Measurements from ENCODE around the gene SLC4A9.
"Not testable (repeated sequence)": the region's sequence is repeated elsewhere in the genome, so short reads cannot be mapped to it uniquely, and the experiment has no call there.

Gene SLC4A9

DNA sequence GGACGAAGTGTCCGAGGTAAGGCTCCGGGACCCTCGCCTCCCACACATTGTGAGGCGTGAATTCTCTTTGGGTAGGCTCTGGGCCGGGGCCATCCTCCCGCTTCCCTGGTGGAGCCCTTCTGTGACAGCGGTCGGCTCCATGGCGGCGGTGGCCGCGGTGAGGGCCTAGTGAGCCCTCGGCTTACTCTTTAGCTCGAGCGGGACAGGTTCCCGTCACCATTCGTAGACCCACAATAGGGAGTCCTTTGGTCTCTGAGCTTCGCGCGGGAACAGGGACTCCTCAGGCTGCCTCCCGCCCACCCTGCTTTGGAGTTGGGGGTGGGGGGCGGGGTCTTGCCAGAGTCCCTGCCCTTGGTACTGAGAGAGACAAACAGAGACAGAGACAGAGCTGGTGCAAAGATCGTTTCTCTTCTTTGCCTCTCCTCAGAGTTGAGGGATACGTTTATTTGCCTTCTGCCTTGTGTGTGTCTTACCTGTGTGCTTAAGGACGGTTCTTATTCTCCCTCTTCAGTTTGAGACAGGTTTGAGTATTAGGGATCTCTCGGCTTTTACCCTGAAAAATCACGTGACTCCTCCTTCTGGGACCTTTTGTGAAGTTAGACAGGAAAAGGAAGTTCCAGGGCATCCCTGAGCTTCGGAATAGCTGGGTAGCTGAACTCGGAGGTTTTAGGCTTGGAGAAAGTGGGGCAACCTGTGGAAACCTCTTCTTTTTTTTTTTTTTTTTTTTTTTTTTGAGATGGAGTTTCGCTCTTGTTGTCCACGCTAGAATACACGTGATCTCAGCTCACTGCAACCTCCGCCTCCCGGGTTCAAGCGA lies 42.5 kb downstream of the SLC4A9 start:
- peak; percentile 56 for DNase-seq

DNA sequence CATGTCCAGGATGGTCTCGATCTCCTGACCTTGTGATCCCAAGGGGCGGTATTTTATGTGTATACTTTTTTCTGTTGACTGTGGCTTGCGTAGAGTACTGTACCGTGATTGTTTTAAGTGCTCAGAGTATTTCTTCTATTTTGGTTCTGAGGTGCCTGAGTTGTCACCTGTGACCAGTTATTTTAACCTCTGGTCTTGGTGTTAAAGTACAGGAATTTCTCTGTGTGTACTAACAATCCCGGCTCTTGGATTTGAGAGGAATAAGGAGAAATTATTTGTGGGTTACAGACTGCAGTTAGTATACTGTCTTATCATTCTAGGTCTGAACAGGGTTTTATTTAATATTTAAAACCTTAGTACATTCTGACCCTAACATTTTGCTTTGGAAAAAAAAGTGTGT lies 43.6 kb downstream of the SLC4A9 start:
- no peak for DNase-seq

DNA sequence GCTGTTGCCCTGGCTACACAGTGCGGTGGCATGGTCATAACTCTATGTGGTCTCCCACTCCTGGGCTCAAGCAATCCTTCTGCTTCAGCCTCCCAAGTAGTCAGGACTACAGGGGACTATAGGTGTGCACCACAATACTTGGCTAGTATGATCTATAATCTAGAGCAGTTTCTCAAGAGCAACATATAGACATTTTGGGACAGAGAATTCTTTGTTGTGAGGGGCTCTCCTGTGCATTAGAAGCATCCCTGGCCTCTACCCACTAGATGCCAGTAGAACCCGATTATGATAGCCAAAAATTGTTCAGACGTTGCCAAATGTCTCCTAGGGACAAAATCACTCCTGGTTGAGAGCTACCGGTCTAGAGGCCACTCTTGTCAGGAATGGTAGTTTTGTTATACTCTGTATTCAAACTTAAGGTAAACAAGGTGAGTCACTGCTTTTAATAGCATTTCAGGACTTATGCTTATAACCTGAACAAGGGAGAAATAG lies 48.8 kb downstream of the SLC4A9 start:
- no peak for DNase-seq

DNA sequence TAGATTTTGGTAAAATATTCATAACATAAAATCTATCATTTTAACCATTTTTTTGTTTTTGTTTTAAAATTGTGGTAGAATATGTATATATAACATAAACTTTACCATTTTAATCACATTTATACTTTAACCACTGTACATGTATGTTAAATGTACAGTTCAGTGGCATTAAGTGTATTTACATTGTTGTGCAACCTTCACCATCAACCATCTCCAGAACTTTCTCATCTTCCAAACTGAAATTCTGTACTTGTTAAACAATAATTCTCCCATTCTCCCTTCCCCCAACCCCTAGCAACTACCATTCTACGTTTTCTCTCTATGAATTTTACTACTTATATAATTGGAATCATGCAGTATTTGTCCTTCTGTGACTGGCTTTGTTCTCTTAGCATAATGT lies 53.2 kb downstream of the SLC4A9 start:
- DNase-seq: no peak

DNA sequence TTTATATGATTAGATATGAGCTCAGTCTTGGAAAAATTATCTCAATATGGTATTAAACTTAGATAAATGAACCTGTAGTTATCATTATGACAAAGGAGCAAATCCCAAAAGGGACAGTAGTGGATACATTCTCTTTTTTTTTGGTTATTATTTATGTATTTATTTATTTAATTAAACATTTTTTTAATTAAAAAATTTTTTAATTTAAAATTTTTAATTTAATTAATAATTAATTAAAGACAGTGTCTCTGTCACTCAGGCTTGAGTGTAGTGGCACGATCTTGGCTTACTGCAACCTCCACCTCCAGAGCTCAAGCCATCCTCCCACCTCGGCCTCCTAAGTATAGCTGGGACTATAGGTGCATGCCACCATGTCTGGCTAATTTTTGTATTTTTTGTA lies 57.2 kb downstream of the SLC4A9 start:
- DNase-seq: no peak

DNA sequence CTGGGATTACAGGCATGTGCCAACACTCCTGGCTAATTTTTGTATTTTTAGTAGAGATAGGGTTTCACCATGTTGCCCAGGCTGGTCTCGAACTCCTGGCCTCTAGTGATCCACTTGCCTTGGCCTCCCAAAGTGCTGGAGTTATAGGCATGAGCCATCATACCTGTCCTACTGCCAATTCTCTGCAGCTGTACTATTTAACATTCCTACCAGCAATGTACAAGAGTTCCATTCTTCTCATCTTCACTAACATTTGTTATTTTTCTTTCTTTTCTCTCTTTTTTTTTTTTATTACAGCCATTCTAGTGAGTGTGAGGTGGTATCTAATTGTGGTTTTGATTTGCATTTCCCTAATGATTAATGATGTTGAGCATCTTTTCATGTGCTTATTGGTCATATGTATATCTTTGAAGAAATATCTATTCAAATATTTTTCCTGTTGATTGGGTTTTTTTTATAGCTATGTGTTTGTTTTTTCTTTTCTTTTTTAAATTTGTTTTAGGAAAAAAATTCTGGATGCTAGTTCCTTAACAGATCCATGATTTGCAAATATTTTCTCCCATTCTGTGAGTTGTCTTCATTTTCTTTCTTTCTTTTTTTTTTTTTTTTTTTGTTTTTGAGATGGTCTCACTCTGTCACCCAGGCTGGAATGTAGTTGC lies 59.0 kb downstream of the SLC4A9 start:
- no peak for DNase-seq

DNA sequence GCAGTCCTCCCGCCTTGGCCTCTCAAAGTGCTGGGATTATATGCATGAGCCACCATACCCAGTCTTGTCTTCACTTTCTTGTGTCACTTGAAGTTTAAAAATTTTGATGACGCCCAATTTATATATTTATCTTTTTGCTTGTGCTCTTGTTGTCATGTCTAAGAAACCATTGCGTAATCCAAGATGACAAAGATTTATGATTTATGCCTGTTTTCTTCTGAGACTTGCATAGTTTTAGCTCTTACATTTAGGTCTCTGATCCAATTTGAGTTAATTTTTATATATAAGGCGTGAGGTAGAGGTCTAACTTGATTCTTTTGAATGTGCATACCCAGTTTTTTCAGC lies 60.2 kb downstream of the SLC4A9 start:
- DNase-seq: no peak

DNA sequence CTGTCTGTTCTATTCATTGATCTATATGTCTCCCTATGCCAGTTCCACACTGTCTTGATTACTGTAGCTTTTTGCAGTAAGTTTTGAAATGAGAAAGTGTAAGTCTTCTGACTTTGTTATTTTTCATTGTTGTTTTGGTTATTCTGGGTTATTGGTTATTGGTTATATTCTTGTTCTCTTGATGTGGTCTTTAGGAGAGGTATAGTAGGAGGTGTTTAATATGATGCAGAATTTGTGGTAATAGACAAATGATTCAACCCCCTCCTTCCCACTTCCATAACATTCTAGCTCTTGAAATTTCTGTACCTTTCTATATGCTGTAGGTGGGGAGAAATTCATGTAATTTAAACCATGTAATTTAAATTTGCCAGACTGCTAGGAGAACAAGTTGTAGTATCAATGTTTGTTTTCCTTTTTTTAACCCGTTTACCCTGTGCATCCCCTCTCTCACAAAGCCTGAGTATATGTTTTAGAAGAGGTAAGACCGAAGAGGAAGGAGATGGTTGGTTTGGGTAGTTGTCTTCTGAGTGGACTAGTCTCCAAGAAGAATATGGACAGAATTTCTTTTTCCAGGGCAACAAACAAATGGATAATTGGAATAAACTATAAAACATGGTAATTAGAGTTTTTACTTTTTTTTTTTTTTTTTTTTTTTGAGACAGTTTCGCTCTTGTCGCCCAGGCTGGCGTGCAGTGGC lies 60.8 kb downstream of the SLC4A9 start:
- no peak for DNase-seq

DNA sequence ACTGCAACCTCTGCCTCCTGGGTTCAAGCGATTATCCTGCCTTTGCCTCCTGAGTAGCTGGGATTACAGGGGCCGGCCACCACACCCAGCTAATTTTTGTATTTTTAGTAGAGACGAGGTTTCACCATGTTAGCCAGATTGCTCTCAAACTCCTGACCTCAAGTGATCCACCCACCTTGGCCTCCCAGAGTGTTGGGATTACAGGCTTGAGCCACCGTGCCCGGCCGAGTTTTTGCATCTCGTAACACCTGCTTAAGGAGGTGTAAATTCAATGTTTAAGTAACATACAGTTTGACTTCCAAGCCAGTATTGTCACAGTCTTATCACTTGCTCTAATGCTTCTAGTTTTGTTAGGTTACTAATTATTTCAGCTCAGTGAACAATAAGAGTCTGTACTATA lies 61.4 kb downstream of the SLC4A9 start:
- not testable (repeated sequence) for DNase-seq

DNA sequence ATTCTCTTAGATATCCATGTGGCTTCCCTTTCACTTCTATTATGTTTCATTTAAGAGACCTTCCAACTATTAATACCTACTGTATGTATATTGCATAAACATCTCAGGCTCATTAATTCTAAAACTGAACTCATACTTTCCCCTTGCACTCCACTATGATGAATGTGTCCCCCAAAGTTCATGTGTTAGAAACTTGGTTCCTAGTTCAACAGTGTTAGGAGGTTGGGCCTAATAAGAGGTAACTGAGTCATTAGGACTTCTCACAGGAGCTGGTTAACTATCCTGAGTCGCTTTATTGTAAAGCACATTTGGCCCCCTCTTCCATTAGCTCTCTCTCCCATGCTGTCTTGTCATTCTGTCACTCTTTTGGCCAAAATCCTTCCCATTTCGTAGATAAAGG lies 63.6 kb downstream of the SLC4A9 start:
- no peak for DNase-seq

DNA sequence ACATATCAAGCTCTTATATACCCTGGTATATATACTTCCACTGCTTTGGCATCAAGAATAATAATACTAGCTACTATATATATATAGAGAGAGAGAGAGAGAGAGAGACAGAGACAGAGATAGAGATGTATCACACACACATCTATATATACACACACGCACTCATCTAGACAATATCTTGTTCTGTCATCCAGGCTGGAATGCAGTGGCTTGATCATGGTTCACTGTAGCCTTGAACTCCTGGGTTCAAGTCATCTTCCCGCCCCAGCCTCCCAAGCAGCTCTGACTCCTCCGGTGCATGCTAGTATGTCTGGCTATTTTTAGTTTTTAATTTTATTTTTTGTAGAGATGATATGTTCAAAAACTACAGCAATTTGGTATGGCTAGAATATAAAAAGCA lies 64.1 kb downstream of the SLC4A9 start:
- no peak for DNase-seq
